Endothelial cell of umbilical vein (primary cell): ENCODE data around the gene DCC. TPM values are rescaled to one million over a fixed set of nuclear protein-coding genes. Genes with fewer than 3 reads are reported as not detected.

Experiments used
- BruUV-seq: library from RNA; stranded (reverse); fragments of 400-500 nt; replicated peaks from 2 replicates; lab custom pipeline; 2021; lab: Mats Ljungman, UMichigan
- CTCF ChIA-PET: fragments of 300-600, 350-600 bp; sonication (Branson Sonifier 250); formaldehyde crosslinking; loops from one replicate; lab custom pipeline; 2021; ENCODE audit warnings: antibody characterized with exemption, inconsistent platforms; lab: Charles Lee
- POLR2A ChIA-PET: fragments of 300-600, 350-600 bp; sonication (Branson Sonifier 250); formaldehyde crosslinking; loops from one replicate; lab custom pipeline; 2021; ENCODE audit warnings: antibody characterized with exemption, inconsistent platforms; lab: Charles Lee
- DNase-seq: peaks from one replicate; pipeline ENCODE4 v3.0.0-alpha.2; 2011; ENCODE audit warnings: low read depth, low spot score
- FAIRE-seq: peaks from 2 replicates; lab custom pipeline; 2011; peaks lifted over from hg19 to GRCh38; lab: Jason Lieb, UNC
- H2AFZ ChIP-seq: 2 replicates; pipeline ENCODE4 v1.6.0; 2012; ENCODE audit warnings: low read depth, low read length, control low read depth, inconsistent platforms
- H3K27ac ChIP-seq: 2 replicates; pipeline ENCODE4 v1.5.1; 2011; ENCODE audit warnings: low read depth, mild to moderate bottlenecking, control low read depth, low read length, moderate library complexity; ENCODE audit not compliant: insufficient read depth
- H3K27me3 ChIP-seq, 2 experiments: 2 replicates each; pipeline versions ENCODE4 v1.6.0 to v1.6.1; 2011; ENCODE audit warnings: low read length in 2 of 2, mixed read lengths in 1 of 2; ENCODE audit not compliant: control insufficient read depth in 2 of 2, insufficient read depth in 2 of 2
- H3K36me3 ChIP-seq, 2 experiments: 2 replicates in 1 of 2; 3 replicates in 1 of 2; pipeline ENCODE4 v1.5.1; 2011; ENCODE audit warnings: low read length in 2 of 2, mild to moderate bottlenecking in 1 of 2, moderate library complexity in 1 of 2; ENCODE audit not compliant: control insufficient read depth in 2 of 2, insufficient read depth in 2 of 2; ENCODE audit errors: extremely low read depth in 1 of 2
- H3K4me1 ChIP-seq: 3 replicates; pipeline ENCODE4 v1.5.1; 2011; ENCODE audit warnings: mild to moderate bottlenecking, low read length; ENCODE audit not compliant: control insufficient read depth, insufficient read depth; ENCODE audit errors: extremely low read depth
- H3K4me2 ChIP-seq: 2 replicates; pipeline ENCODE4 v1.6.1; 2011; ENCODE audit warnings: low read length, control low read depth, mixed read lengths; ENCODE audit not compliant: insufficient read depth
- H3K4me3 ChIP-seq, 3 experiments: fragments of 200-600 bp in 1 of 3; sonication (generic), shearing (Covaris generic) in 1 of 3; replicated peaks in 1 of 3; 2 replicates each; pipeline ENCODE4 v1.5.1; 2011 to 2016; ENCODE audit warnings: control low read depth in 3 of 3, low read length in 3 of 3, mild to moderate bottlenecking in 2 of 3, inconsistent platforms in 1 of 3, low read depth in 1 of 3, moderate library complexity in 1 of 3; ENCODE audit not compliant: insufficient read depth in 1 of 3
- H3K79me2 ChIP-seq: 2 replicates; pipeline ENCODE4 v1.6.0; 2012; ENCODE audit warnings: low read length, inconsistent platforms; ENCODE audit not compliant: control insufficient read depth, insufficient read depth
- H3K9ac ChIP-seq: replicated peaks from 2 replicates; pipeline ENCODE3; 2011; ENCODE audit warnings: low read length, control low read depth; ENCODE audit not compliant: insufficient read depth; ENCODE audit errors: extremely low read depth
- H3K9me1 ChIP-seq: replicated peaks from 3 replicates; pipeline ENCODE4 v1.6.0; 2011; ENCODE audit warnings: mild to moderate bottlenecking, low read length; ENCODE audit not compliant: control insufficient read depth, insufficient read depth; ENCODE audit errors: extremely low read depth
- H3K9me3 ChIP-seq: replicated peaks from 2 replicates; pipeline ENCODE4 v1.5.1; 2012; ENCODE audit warnings: low read length, inconsistent platforms; ENCODE audit not compliant: control insufficient read depth, insufficient read depth
- H4K20me1 ChIP-seq: replicated peaks from 2 replicates; pipeline ENCODE3; 2011; ENCODE audit warnings: mild to moderate bottlenecking, low read length; ENCODE audit not compliant: control insufficient read depth, insufficient read depth; ENCODE audit errors: extremely low read depth
- EZH2 ChIP-seq: IDR thresholded peaks from 2 replicates; pipeline ENCODE4 v1.6.1; 2012; ENCODE audit warnings: borderline replicate concordance, low read depth, mild to moderate bottlenecking, moderate library complexity, low read length, inconsistent platforms; ENCODE audit not compliant: severe bottlenecking
- FOS ChIP-seq: IDR thresholded peaks from 2 replicates; pipeline ENCODE4 v1.6.1; 2011; ENCODE audit warnings: mild to moderate bottlenecking, low read length, moderate library complexity, borderline replicate concordance; ENCODE audit not compliant: insufficient read depth
- GATA2 ChIP-seq: IDR thresholded peaks from 2 replicates; pipeline ENCODE4 v1.7.0; 2011; ENCODE audit warnings: low read depth, mild to moderate bottlenecking, moderate library complexity, mixed read lengths, low read length; ENCODE audit not compliant: insufficient read length, insufficient read depth
- JUN ChIP-seq: IDR thresholded peaks from 2 replicates; pipeline ENCODE4 v1.6.1; 2011; ENCODE audit warnings: borderline replicate concordance, low read depth; ENCODE audit not compliant: insufficient read length, insufficient read depth
- MYC ChIP-seq: IDR thresholded peaks from one replicate; pipeline ENCODE4 v1.6.1; 2011; ENCODE audit warnings: mild to moderate bottlenecking, low read depth, low read length
- POLR2A ChIP-seq: IDR thresholded peaks from 2 replicates; pipeline ENCODE4 v1.6.1; 2012; ENCODE audit warnings: low read depth, mild to moderate bottlenecking, control low read depth, low read length
- dilution Hi-C: fragments of 300-500 bp; cut with MboI; formaldehyde crosslinking; loops from one replicate; pipeline ENCODE4 v1.15.0; 2019; ENCODE audit warnings: low sequenced_read_pairs; ENCODE audit not compliant: extremely low pct_ligation_motif_present
- intact Hi-C: fragments of 100-400 bp; cut with micrococcal nuclease; formaldehyde crosslinking; loops from one replicate; pipeline ENCODE4 v1.10.0; 2022
- polyA plus RNA-seq, 4 experiments: library from polyadenylated mRNA; depleted of rRNA in 3 of 4; stranded (reverse) in 3 of 4; unstranded in 1 of 4; fragments of >200 nt; gene quantifications; 2 replicates each; pipeline versions ENCODE4 v1.2.1 to v1.2.3, GENCODE V29; 2011 to 2012; ENCODE audit warnings: missing spikeins in 1 of 4
- total RNA-seq: library from RNA; stranded (reverse); gene quantifications from 2 replicates; pipeline ENCODE4 v1.2.3, GENCODE V29; 2021
- TF ChIP-seq, protein P1 (sequence below), 2 donors: IDR thresholded peaks; 1 replicate in 1 of 2; 2 replicates in 1 of 2; pipeline ENCODE4 v1.5.1; 2011; ENCODE audit warnings: low read length in 2 of 2, mild to moderate bottlenecking in 2 of 2, moderate library complexity in 2 of 2, control low read depth in 1 of 2, inconsistent platforms in 1 of 2, low read depth in 1 of 2; ENCODE audit not compliant: insufficient read depth in 1 of 2; ENCODE audit errors: extremely low read depth in 1 of 2
- TF ChIP-seq, protein P2 (sequence below): IDR thresholded peaks from 2 replicates; pipeline ENCODE4 v1.6.1; 2011; ENCODE audit not compliant: insufficient read depth, insufficient read length

The DCC gene
- total and polyA plus RNA-seq, 2 donors (not counting 3 experiments of a cell fraction or from before 2014, with no cell fraction given), result not detected

DNA sequence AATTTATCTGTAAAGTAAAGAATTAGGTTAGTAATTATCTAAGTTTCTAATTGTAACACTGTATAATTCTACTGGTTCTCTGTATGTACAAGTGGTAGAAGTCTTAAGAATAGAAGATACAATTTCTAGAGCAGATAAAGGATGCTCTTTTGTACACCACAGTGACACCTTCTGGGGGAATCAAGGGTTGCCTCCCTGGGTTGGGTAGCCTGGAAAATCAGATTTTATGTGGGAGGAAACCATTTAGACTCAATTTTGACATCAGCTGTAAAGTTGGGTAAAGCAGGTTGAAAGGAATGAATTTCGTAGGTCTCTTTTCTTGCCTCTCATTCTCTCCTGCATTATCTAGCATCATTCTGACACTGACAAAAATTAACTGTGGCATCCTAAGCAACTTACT lies 354.8 kb downstream of the DCC start:
- intact Hi-C loops (no loop called here), dilution Hi-C loops (no loop called here)
- Histone ChIP-seq H3K4me1 (no peaks in the 10 kb centered on the region), H3K36me3 (no peaks in the 10 kb centered on the region), H3K9me3 (no peaks in the 10 kb centered on the region), H3K9me1 (no peaks in the 10 kb centered on the region), H3K4me3 (no peak overlapping the region), H3K79me2 (no peaks in the 10 kb centered on the region), H3K9ac (no peak overlapping the region), H2AFZ (no peak overlapping the region), H4K20me1 (no peaks in the 10 kb centered on the region), H3K27ac (no peak overlapping the region), H3K27me3 (peaks cover 0 to 4% of the 10 kb centered on the region in 2 experiments), H3K4me2 (no peak overlapping the region)
- ChIA-PET POLR2A (no interaction called here), CTCF (no interaction called here)
- DNase-seq, result no peak
- TF ChIP-seq MYC (no peak), EZH2 (no peak)
- TF ChIP-seq, protein P1, sequence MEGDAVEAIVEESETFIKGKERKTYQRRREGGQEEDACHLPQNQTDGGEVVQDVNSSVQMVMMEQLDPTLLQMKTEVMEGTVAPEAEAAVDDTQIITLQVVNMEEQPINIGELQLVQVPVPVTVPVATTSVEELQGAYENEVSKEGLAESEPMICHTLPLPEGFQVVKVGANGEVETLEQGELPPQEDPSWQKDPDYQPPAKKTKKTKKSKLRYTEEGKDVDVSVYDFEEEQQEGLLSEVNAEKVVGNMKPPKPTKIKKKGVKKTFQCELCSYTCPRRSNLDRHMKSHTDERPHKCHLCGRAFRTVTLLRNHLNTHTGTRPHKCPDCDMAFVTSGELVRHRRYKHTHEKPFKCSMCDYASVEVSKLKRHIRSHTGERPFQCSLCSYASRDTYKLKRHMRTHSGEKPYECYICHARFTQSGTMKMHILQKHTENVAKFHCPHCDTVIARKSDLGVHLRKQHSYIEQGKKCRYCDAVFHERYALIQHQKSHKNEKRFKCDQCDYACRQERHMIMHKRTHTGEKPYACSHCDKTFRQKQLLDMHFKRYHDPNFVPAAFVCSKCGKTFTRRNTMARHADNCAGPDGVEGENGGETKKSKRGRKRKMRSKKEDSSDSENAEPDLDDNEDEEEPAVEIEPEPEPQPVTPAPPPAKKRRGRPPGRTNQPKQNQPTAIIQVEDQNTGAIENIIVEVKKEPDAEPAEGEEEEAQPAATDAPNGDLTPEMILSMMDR (IDR thresholded peaks at IDR 0.05; ENCODE audit: extremely low read depth in 1 of 2, insufficient read depth in 1 of 2, low read depth in 1 of 2, low read length in 2 of 2), result peak in 1 of 2 donors; percentile 25
- no TSS peak for BruUV-seq
- peak; percentile 62 for FAIRE-seq

DNA sequence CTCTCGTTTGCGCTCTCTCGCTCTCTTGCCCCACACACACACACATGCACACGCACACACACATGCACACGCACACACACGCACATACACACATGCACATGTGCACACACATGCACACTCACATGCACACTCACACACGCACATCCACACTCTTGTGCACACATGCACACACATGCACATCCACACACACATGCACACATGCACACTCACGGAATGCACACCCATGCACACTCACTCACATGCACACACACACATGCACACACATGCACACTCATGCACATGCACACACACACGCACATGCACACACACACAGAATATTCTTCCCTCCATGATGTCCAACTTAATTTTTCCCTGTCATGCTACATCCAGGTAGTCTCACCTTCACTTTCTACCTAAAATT lies 360.1 kb downstream of the DCC start:
- BruUV-seq, result no TSS peak
- Histone ChIP-seq H3K36me3 (no peaks in the 10 kb centered on the region), H3K27ac (no peak overlapping the region), H3K9me1 (no peaks in the 10 kb centered on the region), H3K9me3 (no peaks in the 10 kb centered on the region), H4K20me1 (no peaks in the 10 kb centered on the region), H2AFZ (no peak overlapping the region), H3K27me3 (peaks cover 0 to 4% of the 10 kb centered on the region in 2 experiments), H3K4me2 (no peak overlapping the region), H3K9ac (no peak overlapping the region), H3K4me3 (no peak overlapping the region), H3K4me1 (no peaks in the 10 kb centered on the region), H3K79me2 (no peaks in the 10 kb centered on the region)
- DNase-seq, result no peak
- intact Hi-C loops (no loop called here), dilution Hi-C loops (no loop called here)
- TF ChIP-seq, protein P2, sequence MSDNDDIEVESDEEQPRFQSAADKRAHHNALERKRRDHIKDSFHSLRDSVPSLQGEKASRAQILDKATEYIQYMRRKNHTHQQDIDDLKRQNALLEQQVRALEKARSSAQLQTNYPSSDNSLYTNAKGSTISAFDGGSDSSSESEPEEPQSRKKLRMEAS, result no peak
- TF ChIP-seq FOS (no peak), MYC (no peak), POLR2A (no peak), JUN (no peak), GATA2 (no peak)
- FAIRE-seq, result no peak
- ChIA-PET POLR2A (no interaction called here), CTCF (no interaction called here)
